Fibroblast of lung (primary cell): ENCODE measurements around the gene CCDC106. TPM values are rescaled to one million over a fixed set of nuclear protein-coding genes. Genes with fewer than 3 reads are reported as not detected.

Source experiments
- DNase-seq, 2 donors: peaks; one replicate each; pipeline versions ENCODE4 v3.0.0 to v3.0.0-alpha.2; 2010; ENCODE audit warnings: low read depth in 2 of 2
- H2AFZ ChIP-seq: 2 replicates; pipeline ENCODE4 v1.5.1; 2012; ENCODE audit warnings: low read length, control low read depth, inconsistent platforms
- H3K27ac ChIP-seq: 2 replicates; pipeline ENCODE4 v1.5.1; 2011; ENCODE audit warnings: low read length, control low read depth; ENCODE audit not compliant: insufficient read depth
- H3K27me3 ChIP-seq: 2 replicates; pipeline ENCODE4 v1.5.1; 2011; ENCODE audit warnings: mild to moderate bottlenecking, low read length; ENCODE audit not compliant: control insufficient read depth, insufficient read depth
- H3K36me3 ChIP-seq: 2 replicates; pipeline ENCODE4 v1.5.1; 2011; ENCODE audit warnings: low read length; ENCODE audit not compliant: control insufficient read depth, insufficient read depth
- H3K4me1 ChIP-seq: 2 replicates; pipeline ENCODE4 v1.5.1; 2011; ENCODE audit warnings: low read length; ENCODE audit not compliant: control insufficient read depth, insufficient read depth; ENCODE audit errors: extremely low read depth
- H3K4me2 ChIP-seq: 2 replicates; pipeline ENCODE4 v1.5.1; 2011; ENCODE audit warnings: low read length, control low read depth; ENCODE audit not compliant: insufficient read depth; ENCODE audit errors: extremely low read depth
- H3K4me3 ChIP-seq, 4 experiments: fragments of 200-600 bp in 1 of 4; sonication (generic) in 1 of 4; replicated peaks in 1 of 4; 2 replicates each; pipeline ENCODE4 v1.5.1; 2011 to 2016; ENCODE audit warnings: low read length in 4 of 4, low read depth in 3 of 4, mild to moderate bottlenecking in 3 of 4, control low read depth in 2 of 4, inconsistent platforms in 1 of 4, mixed read lengths in 1 of 4; ENCODE audit not compliant: insufficient read depth in 1 of 4; ENCODE audit errors: control extremely low read depth in 1 of 4
- H3K79me2 ChIP-seq: 2 replicates; pipeline ENCODE4 v1.5.1; 2012; ENCODE audit warnings: mild to moderate bottlenecking, low read length, inconsistent platforms; ENCODE audit not compliant: control insufficient read depth, insufficient read depth
- H3K9ac ChIP-seq: 2 replicates; pipeline ENCODE4 v1.5.1; 2011; ENCODE audit warnings: mild to moderate bottlenecking, low read length, control low read depth; ENCODE audit not compliant: insufficient read depth
- H3K9me3 ChIP-seq: 2 replicates; pipeline ENCODE4 v1.5.1; 2012; ENCODE audit warnings: low read depth, low read length; ENCODE audit not compliant: control insufficient read depth, insufficient read depth
- H4K20me1 ChIP-seq: 2 replicates; pipeline ENCODE4 v1.5.1; 2011; ENCODE audit warnings: low read length; ENCODE audit not compliant: control insufficient read depth, insufficient read depth; ENCODE audit errors: extremely low read depth
- CTCF ChIP-seq, 2 donors: IDR thresholded peaks in 1 of 2; conservative IDR thresholded peaks in 1 of 2; 1 replicate in 1 of 2; 2 replicates in 1 of 2; pipeline ENCODE4 v1.5.1; 2011 to 2012; ENCODE audit warnings: low read length in 2 of 2, control low read depth in 1 of 2, inconsistent platforms in 1 of 2, low read depth in 1 of 2, mild to moderate bottlenecking in 1 of 2
- EZH2 ChIP-seq: IDR thresholded peaks from 2 replicates; pipeline ENCODE4 v1.5.1; 2012; ENCODE audit warnings: low read length, control low read depth, mild to moderate bottlenecking; ENCODE audit errors: missing control alignments
- polyA plus RNA-seq, 2 donors: library from polyadenylated mRNA; depleted of rRNA in 1 of 2; stranded (reverse) in 1 of 2; unstranded in 1 of 2; fragments of >200 nt; gene quantifications; 2 replicates each; pipeline ENCODE4 v1.2.1, GENCODE V29; 2011 to 2012; ENCODE audit warnings: missing spikeins in 1 of 2
- total RNA-seq: library from RNA; depleted of rRNA; stranded (reverse); fragments of >200 nt; gene quantifications from 2 replicates; pipeline ENCODE4 v1.2.1, GENCODE V29; 2014

CCDC106 gene
- total and polyA plus RNA-seq, 2 donors (not counting 1 experiment from before 2014, with no cell fraction given) = 4.5 to 10.2 TPM

- Histone ChIP-seq H3K4me2 (no peak overlapping the region), H3K27ac (no peak overlapping the region), H3K4me3 (no peak overlapping the region), H4K20me1 (no peaks in the 10 kb centered on the region), H3K9ac (no peak overlapping the region), H3K79me2 (no peaks in the 10 kb centered on the region), H3K27me3 (no peaks in the 10 kb centered on the region), H3K9me3 (no peaks in the 10 kb centered on the region), H2AFZ (no peak overlapping the region), H3K36me3 (peaks cover 6% of the 10 kb centered on the region), H3K4me1 (peaks cover 5% of the 10 kb centered on the region)
- TF ChIP-seq CTCF (conservative IDR thresholded peaks at IDR 0.05 in 1 of 2, IDR thresholded peaks at IDR 0.05 in 1 of 2; ENCODE audit: low read depth in 1 of 2, low read length in 2 of 2) = no peak
- no peak for TF ChIP-seq EZH2
- DNase-seq = no peak
Observed at GRCh38 chr19:55622242-55622969, 25.6 kb upstream of the CCDC106 start.

GRCh38 chr19:55623130-55623529 lies 24.9 kb upstream of the CCDC106 start:
- no peaks in the 10 kb centered on the region for H3K9me3 ChIP-seq
- no peak overlapping the region for H3K27ac ChIP-seq
- peaks cover 5% of the 10 kb centered on the region for H3K36me3 ChIP-seq
- no peak overlapping the region for H3K4me3 ChIP-seq
- no peak overlapping the region for H2AFZ ChIP-seq
- no peaks in the 10 kb centered on the region for H4K20me1 ChIP-seq
- no peaks in the 10 kb centered on the region for H3K79me2 ChIP-seq
- H3K9ac ChIP-seq = no peak overlapping the region
- DNase-seq = no peak
- no peak overlapping the region for H3K4me2 ChIP-seq
- TF ChIP-seq CTCF (conservative IDR thresholded peaks at IDR 0.05 in 1 of 2, IDR thresholded peaks at IDR 0.05 in 1 of 2; ENCODE audit: low read depth in 1 of 2, low read length in 2 of 2) (no peak), EZH2 (no peak)
- H3K4me1 ChIP-seq = peaks cover 5% of the 10 kb centered on the region
- no peaks in the 10 kb centered on the region for H3K27me3 ChIP-seq

- Histone ChIP-seq H3K4me3 (peak overlapping the region in 3 of 4 experiments; percentile 5 to 35 (median 15)), H3K4me2 (no peak overlapping the region), H3K27ac (no peak overlapping the region), H3K9ac (no peak overlapping the region), H3K79me2 (no peaks in the 10 kb centered on the region), H3K9me3 (no peaks in the 10 kb centered on the region), H4K20me1 (no peaks in the 10 kb centered on the region), H3K36me3 (peaks cover 5% of the 10 kb centered on the region), H2AFZ (no peak overlapping the region), H3K27me3 (no peaks in the 10 kb centered on the region), H3K4me1 (peaks cover 5% of the 10 kb centered on the region)
- TF ChIP-seq EZH2 = no peak
- TF ChIP-seq CTCF (conservative IDR thresholded peaks at IDR 0.05 in 1 of 2, IDR thresholded peaks at IDR 0.05 in 1 of 2; ENCODE audit: low read depth in 1 of 2, low read length in 2 of 2) = no peak
- no peak for DNase-seq
Observed at GRCh38 chr19:55623561-55623960, 24.5 kb upstream of the CCDC106 start.
